Activated T-cell treated with anti-CD3 and anti-CD28 coated beads, Interleukin-2, amount 50 U/mL, for 24 hours (primary cell): ENCODE results near the gene IRF1.

Source experiments
- DNase-seq: peaks from one replicate; pipeline ENCODE4 v3.0.0-alpha.2; 2020
- H3K27ac Mint-ChIP-seq: 2 replicates; pipeline ENCODE4 v1.8.0; 2020; ENCODE audit warnings: mild to moderate bottlenecking, mixed read lengths
- H3K27me3 Mint-ChIP-seq: 2 replicates; pipeline ENCODE4 v1.8.0; 2020; ENCODE audit warnings: mixed read lengths
- H3K36me3 Mint-ChIP-seq: 2 replicates; pipeline ENCODE4 v1.8.0; 2020; ENCODE audit warnings: low read depth, mixed read lengths
- H3K4me1 Mint-ChIP-seq: 2 replicates; pipeline ENCODE4 v1.8.0; 2020; ENCODE audit warnings: low read depth, mixed read lengths
- H3K4me3 Mint-ChIP-seq: 2 replicates; pipeline ENCODE4 v1.8.0; 2020; ENCODE audit warnings: mild to moderate bottlenecking, moderate library complexity, mixed read lengths
- H3K9me3 Mint-ChIP-seq: 2 replicates; pipeline ENCODE4 v1.8.0; 2020; ENCODE audit warnings: mixed read lengths

Gene IRF1

GRCh38 chr5:132506094-132506692, 15.6 kb upstream of the IRF1 start:
- H3K27ac Mint-ChIP-seq, result no peak overlapping the region
- peaks cover 16% of the 10 kb centered on the region for H3K27me3 Mint-ChIP-seq
- no peak for DNase-seq

GRCh38 chr5:132505641-132506040, 15.1 kb upstream of the IRF1 start:
- no peaks in the 10 kb centered on the region for H3K9me3 Mint-ChIP-seq
- H3K4me3 Mint-ChIP-seq, result no peak overlapping the region
- H3K36me3 Mint-ChIP-seq, result no peaks in the 10 kb centered on the region
- DNase-seq, result no peak
- H3K27me3 Mint-ChIP-seq, result peaks cover 16% of the 10 kb centered on the region
- peaks cover 4% of the 10 kb centered on the region for H3K4me1 Mint-ChIP-seq
- no peak overlapping the region for H3K27ac Mint-ChIP-seq

More at GRCh38 chr5:132506094-132506692, 15.6 kb upstream of the IRF1 start:
- no peak overlapping the region for H3K4me3 Mint-ChIP-seq
- H3K4me1 Mint-ChIP-seq, result peaks cover 2% of the 10 kb centered on the region
- H3K36me3 Mint-ChIP-seq, result no peaks in the 10 kb centered on the region
- H3K9me3 Mint-ChIP-seq, result no peaks in the 10 kb centered on the region

GRCh38 chr5:132504746-132505145, 14.2 kb upstream of the IRF1 start:
- peaks cover 12% of the 10 kb centered on the region for H3K4me1 Mint-ChIP-seq
- no peak for DNase-seq

GRCh38 chr5:132503244-132503643, 12.7 kb upstream of the IRF1 start:
- Mint-ChIP-seq H3K4me3 (no peak overlapping the region), H3K9me3 (no peaks in the 10 kb centered on the region), H3K4me1 (peaks cover 25% of the 10 kb centered on the region), H3K27ac (no peak overlapping the region), H3K27me3 (peaks cover 8% of the 10 kb centered on the region), H3K36me3 (no peaks in the 10 kb centered on the region)
- DNase-seq, result no peak

More at GRCh38 chr5:132504746-132505145, 14.2 kb upstream of the IRF1 start:
- H3K9me3 Mint-ChIP-seq, result no peaks in the 10 kb centered on the region
- H3K4me3 Mint-ChIP-seq, result no peak overlapping the region
- no peaks in the 10 kb centered on the region for H3K36me3 Mint-ChIP-seq
- no peak overlapping the region for H3K27ac Mint-ChIP-seq
- H3K27me3 Mint-ChIP-seq, result peaks cover 16% of the 10 kb centered on the region

GRCh38 chr5:132501961-132502931, 11.7 kb upstream of the IRF1 start:
- no peaks in the 10 kb centered on the region for H3K36me3 Mint-ChIP-seq
- H3K9me3 Mint-ChIP-seq, result no peaks in the 10 kb centered on the region
- peaks cover 34% of the 10 kb centered on the region for H3K4me1 Mint-ChIP-seq
- peaks cover under 1% of the 10 kb centered on the region for H3K27me3 Mint-ChIP-seq
- no peak overlapping the region for H3K4me3 Mint-ChIP-seq
- H3K27ac Mint-ChIP-seq, result no peak overlapping the region
- DNase-seq, result no peak

- no peak overlapping the region for H3K27ac Mint-ChIP-seq
- DNase-seq, result no peak
- H3K4me3 Mint-ChIP-seq, result no peak overlapping the region
- peaks cover 37% of the 10 kb centered on the region for H3K4me1 Mint-ChIP-seq
- H3K9me3 Mint-ChIP-seq, result no peaks in the 10 kb centered on the region
- peaks cover under 1% of the 10 kb centered on the region for H3K36me3 Mint-ChIP-seq
- no peaks in the 10 kb centered on the region for H3K27me3 Mint-ChIP-seq
Observed at GRCh38 chr5:132501629-132501956, 11.0 kb upstream of the IRF1 start.

- peak; percentile 82 for DNase-seq
- Mint-ChIP-seq H3K4me3 (no peak overlapping the region), H3K9me3 (no peaks in the 10 kb centered on the region), H3K27me3 (no peaks in the 10 kb centered on the region), H3K27ac (peak overlapping the region; percentile 55), H3K36me3 (peaks cover 4% of the 10 kb centered on the region), H3K4me1 (peaks cover 40% of the 10 kb centered on the region)
Observed at GRCh38 chr5:132500931-132501628, 10.5 kb upstream of the IRF1 start.

GRCh38 chr5:132500244-132500930, 9.8 kb upstream of the IRF1 start:
- no peaks in the 10 kb centered on the region for H3K9me3 Mint-ChIP-seq
- peak; percentile 38 for DNase-seq

GRCh38 chr5:132499440-132500243, 9.1 kb upstream of the IRF1 start:
- Mint-ChIP-seq H3K9me3 (no peaks in the 10 kb centered on the region), H3K27me3 (no peaks in the 10 kb centered on the region), H3K27ac (peak overlapping the region; percentile 44), H3K4me1 (peaks cover 50% of the 10 kb centered on the region), H3K36me3 (peaks cover 4% of the 10 kb centered on the region), H3K4me3 (no peak overlapping the region)
- peak; percentile 36 for DNase-seq

More at GRCh38 chr5:132500244-132500930, 9.8 kb upstream of the IRF1 start:
- peaks cover 42% of the 10 kb centered on the region for H3K4me1 Mint-ChIP-seq
- peak overlapping the region; percentile 44 for H3K27ac Mint-ChIP-seq
- H3K36me3 Mint-ChIP-seq, result peaks cover 4% of the 10 kb centered on the region
- no peaks in the 10 kb centered on the region for H3K27me3 Mint-ChIP-seq
- H3K4me3 Mint-ChIP-seq, result no peak overlapping the region

GRCh38 chr5:132498686-132499271, 8.2 kb upstream of the IRF1 start:
- H3K4me1 Mint-ChIP-seq, result peaks cover 58% of the 10 kb centered on the region
- H3K27me3 Mint-ChIP-seq, result no peaks in the 10 kb centered on the region
- no peaks in the 10 kb centered on the region for H3K9me3 Mint-ChIP-seq
- DNase-seq, result peak; percentile 33
- no peak overlapping the region for H3K4me3 Mint-ChIP-seq
- H3K36me3 Mint-ChIP-seq, result peaks cover 4% of the 10 kb centered on the region
- peak overlapping the region; percentile 19 for H3K27ac Mint-ChIP-seq

GRCh38 chr5:132498152-132498551, 7.6 kb upstream of the IRF1 start:
- H3K36me3 Mint-ChIP-seq, result peaks cover 4% of the 10 kb centered on the region
- peak overlapping the region; percentile 99 for H3K27ac Mint-ChIP-seq
- DNase-seq, result peak; percentile 40
- H3K4me3 Mint-ChIP-seq, result no peak overlapping the region
- no peaks in the 10 kb centered on the region for H3K9me3 Mint-ChIP-seq
- peaks cover 65% of the 10 kb centered on the region for H3K4me1 Mint-ChIP-seq
- no peaks in the 10 kb centered on the region for H3K27me3 Mint-ChIP-seq

GRCh38 chr5:132497488-132497997, 7.0 kb upstream of the IRF1 start:
- peak; percentile 45 for DNase-seq

More at GRCh38 chr5:132497488-132497997, 7.0 kb upstream of the IRF1 start:
- Mint-ChIP-seq H3K4me1 (peaks cover 70% of the 10 kb centered on the region), H3K27me3 (no peaks in the 10 kb centered on the region), H3K36me3 (peaks cover 4% of the 10 kb centered on the region), H3K4me3 (peak overlapping the region; percentile 88), H3K27ac (peak overlapping the region; percentile 99), H3K9me3 (no peaks in the 10 kb centered on the region)
